GM10847 (cell line): ENCODE data around the gene TRPM4.

Experiments used
- POLR2A ChIP-seq: IDR thresholded peaks from 2 replicates; pipeline ENCODE4 v1.6.1; 2011; ENCODE audit not compliant: insufficient read length; ENCODE audit errors: extremely low read depth

TRPM4 gene

DNA sequence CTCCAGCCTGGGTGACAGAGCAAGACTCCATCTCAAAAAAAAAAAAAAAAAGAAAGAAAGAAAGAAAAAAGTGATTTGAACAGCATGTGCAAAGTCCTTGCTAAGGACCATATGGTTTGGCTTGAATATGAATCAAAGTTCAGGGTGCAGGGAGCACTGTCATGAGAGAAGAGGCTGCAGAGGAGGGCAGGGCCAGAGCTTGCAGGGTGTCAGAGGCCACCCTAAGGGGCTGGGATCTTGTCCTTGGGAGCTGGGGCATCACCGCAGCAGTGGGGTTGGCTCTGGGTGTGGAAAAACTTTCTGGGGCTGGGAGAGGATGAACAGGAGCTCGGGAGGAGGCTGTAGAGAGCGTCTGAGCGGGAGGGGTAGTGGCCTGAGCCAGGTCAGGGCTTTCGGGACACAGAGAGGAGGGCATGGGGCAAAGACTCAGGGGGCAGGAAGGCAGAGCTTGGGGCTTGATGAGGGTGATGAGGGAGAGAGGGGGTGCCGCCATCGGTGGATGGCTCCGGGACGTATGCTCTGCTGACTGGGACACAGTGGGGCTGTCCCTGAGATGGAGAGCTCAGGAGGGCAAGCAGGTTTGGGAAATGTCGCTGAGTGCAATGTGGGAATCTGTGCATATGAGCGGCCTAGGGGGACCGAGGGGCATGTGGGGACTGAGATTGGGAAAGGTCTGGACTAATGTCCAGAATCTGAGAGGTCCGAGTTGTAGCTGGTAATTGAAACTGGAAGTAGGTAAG is 3.0 kb downstream of the TRPM4 start:
- TF ChIP-seq POLR2A, result no peak

DNA sequence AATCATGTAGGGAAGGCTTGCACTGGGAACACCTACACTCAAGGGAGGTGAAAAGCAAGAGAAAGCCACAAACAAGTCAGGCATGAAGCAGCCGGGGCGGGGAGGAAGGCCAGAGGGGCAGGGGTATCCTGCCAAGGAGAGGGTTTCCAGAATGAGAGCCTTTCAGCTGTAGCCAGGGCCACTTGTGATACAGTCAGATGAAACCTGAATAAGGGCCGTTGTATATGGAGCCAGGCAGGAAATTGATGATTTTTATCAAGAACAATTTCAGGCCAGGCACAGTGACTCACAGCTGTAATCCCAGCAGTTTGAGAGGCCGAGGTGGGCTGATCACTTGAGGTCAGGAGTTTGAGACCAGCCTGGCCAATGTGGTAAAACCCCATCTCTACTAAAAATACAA is 4.4 kb downstream of the TRPM4 start:
- TF ChIP-seq POLR2A, result no peak

- TF ChIP-seq POLR2A, result no peak
Measured at GRCh38 chr19:49165111-49165750, 7.6 kb downstream of the TRPM4 start.

- TF ChIP-seq POLR2A, result no peak
Measured at GRCh38 chr19:49165865-49166301, 8.3 kb downstream of the TRPM4 start.

- TF ChIP-seq POLR2A, result no peak
Measured at GRCh38 chr19:49167857-49168409, 10.3 kb downstream of the TRPM4 start.

- TF ChIP-seq POLR2A, result no peak
Measured at GRCh38 chr19:49168421-49168820, 10.8 kb downstream of the TRPM4 start.

GRCh38 chr19:49173198-49173597 is 15.6 kb downstream of the TRPM4 start:
- no peak for TF ChIP-seq POLR2A

DNA sequence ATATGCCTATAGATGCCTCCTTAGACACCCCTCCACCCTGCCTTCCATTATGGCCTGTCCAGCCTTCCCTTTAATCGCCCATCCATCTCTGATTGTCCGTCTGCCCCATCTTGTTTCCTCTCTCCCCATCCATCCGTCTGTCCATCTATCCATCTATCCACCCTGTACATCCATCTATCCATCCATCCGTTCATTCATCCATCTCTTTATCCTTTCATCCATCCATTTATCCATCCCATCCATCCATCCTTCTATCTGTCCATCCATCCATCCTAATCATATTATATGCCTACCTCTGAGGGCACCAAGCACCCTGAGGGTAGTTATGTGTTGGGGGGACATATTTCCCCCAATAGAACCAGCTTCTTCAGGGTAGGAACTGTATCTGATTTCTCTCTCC is 23.1 kb downstream of the TRPM4 start:
- no peak for TF ChIP-seq POLR2A

- TF ChIP-seq POLR2A, result no peak
Measured at GRCh38 chr19:49182848-49183375, 25.3 kb downstream of the TRPM4 start.

DNA sequence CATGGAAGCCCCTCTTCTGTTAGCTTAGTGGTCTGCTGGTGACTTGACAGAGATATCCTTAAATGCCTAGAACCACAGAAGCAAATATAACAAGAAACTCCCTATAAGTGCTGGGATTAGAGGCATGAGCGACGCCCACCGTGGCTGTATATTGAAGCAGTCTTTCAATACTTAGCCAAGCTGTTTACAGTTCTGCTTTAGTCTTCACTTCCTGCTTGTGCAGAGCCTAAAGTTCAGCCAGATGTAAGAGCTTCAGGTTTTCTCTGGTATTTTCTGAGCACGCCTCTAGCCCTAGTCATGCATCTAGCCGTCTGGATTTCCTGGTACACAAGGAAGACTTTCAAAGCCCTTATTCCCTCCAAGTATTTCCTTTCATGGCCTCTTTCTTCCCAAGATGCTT is 28.5 kb downstream of the TRPM4 start:
- TF ChIP-seq POLR2A, result no peak

GRCh38 chr19:49188626-49189200 is 31.1 kb downstream of the TRPM4 start:
- TF ChIP-seq POLR2A, result no peak

GRCh38 chr19:49189259-49189658 is 31.7 kb downstream of the TRPM4 start:
- TF ChIP-seq POLR2A, result no peak

- TF ChIP-seq POLR2A, result no peak
Measured at GRCh38 chr19:49190781-49191180, 33.2 kb downstream of the TRPM4 start.

GRCh38 chr19:49193822-49194394 is 36.3 kb downstream of the TRPM4 start:
- TF ChIP-seq POLR2A, result no peak

- no peak for TF ChIP-seq POLR2A
Measured at GRCh38 chr19:49194408-49194807, 36.8 kb downstream of the TRPM4 start.
